Measurements from ENCODE around the gene LPXN. TPM values are rescaled to one million over a fixed set of nuclear protein-coding genes. Genes with fewer than 3 reads are reported as not detected.

LPXN gene
- total RNA-seq, 1 experiment from 2014 or later = 7.8 TPM

GRCh38 chr11:58592760-58593472, 17.3 kb upstream of the LPXN start:
- Mint-ChIP-seq H3K27me3 (ENCODE audit: insufficient read depth, unreplicated experiment) (no peaks in the 10 kb centered on the region), H3K4me1 (ENCODE audit: insufficient read depth, unreplicated experiment) (peaks cover 31% of the 10 kb centered on the region), H3K27ac (ENCODE audit: low read depth, unreplicated experiment) (no peak overlapping the region), H3K36me3 (ENCODE audit: insufficient read depth, unreplicated experiment) (peaks cover 32% of the 10 kb centered on the region), H3K9me3 (ENCODE audit: unreplicated experiment) (no peaks in the 10 kb centered on the region), H3K4me3 (ENCODE audit: unreplicated experiment) (no peak overlapping the region)
- ChIA-PET POLR2A (interaction anchor here (0.6 to 2.2 kb wide), 4 partner anchors 10 to 15 kb away, joined by 4 to 7 read pairs (median 4); no protein-coding TSS in a partner anchor), CTCF (interaction anchor here (0.9 to 1.3 kb wide), 2 partner anchors 13 to 16 kb away, joined by 3 to 5 read pairs; partner anchors contain the start of gene ZFP91)
- BruUV-seq (replicated peaks) = no TSS peak
- TF ChIP-seq CTCF (IDR thresholded peaks at IDR 0.05; ENCODE audit: unreplicated experiment) = no peak
- DNase-seq (ENCODE audit: unreplicated experiment) = peak; percentile 82
- intact Hi-C loops (cut with micrococcal nuclease) = no loop called here

GRCh38 chr11:58591659-58592058, 16.0 kb upstream of the LPXN start:
- Mint-ChIP-seq H3K4me3 (ENCODE audit: unreplicated experiment) (no peak overlapping the region), H3K27me3 (ENCODE audit: insufficient read depth, unreplicated experiment) (no peaks in the 10 kb centered on the region), H3K4me1 (ENCODE audit: insufficient read depth, unreplicated experiment) (peaks cover 32% of the 10 kb centered on the region), H3K9me3 (ENCODE audit: unreplicated experiment) (no peaks in the 10 kb centered on the region), H3K36me3 (ENCODE audit: insufficient read depth, unreplicated experiment) (peaks cover 38% of the 10 kb centered on the region), H3K27ac (ENCODE audit: low read depth, unreplicated experiment) (no peak overlapping the region)
- CTCF ChIA-PET = no interaction called here
- POLR2A ChIA-PET = no interaction called here
- DNase-seq (ENCODE audit: unreplicated experiment) = no peak
- intact Hi-C loops (cut with micrococcal nuclease) = no loop called here
- TF ChIP-seq CTCF (IDR thresholded peaks at IDR 0.05; ENCODE audit: unreplicated experiment) = no peak
- no TSS peak for BruUV-seq (replicated peaks)

- intact Hi-C loops (cut with micrococcal nuclease) = no loop called here
- Mint-ChIP-seq H3K4me3 (ENCODE audit: unreplicated experiment) (no peak overlapping the region), H3K4me1 (ENCODE audit: insufficient read depth, unreplicated experiment) (peaks cover 13% of the 10 kb centered on the region), H3K27ac (ENCODE audit: low read depth, unreplicated experiment) (no peak overlapping the region), H3K36me3 (ENCODE audit: insufficient read depth, unreplicated experiment) (peaks cover 33% of the 10 kb centered on the region), H3K27me3 (ENCODE audit: insufficient read depth, unreplicated experiment) (no peaks in the 10 kb centered on the region), H3K9me3 (ENCODE audit: unreplicated experiment) (no peaks in the 10 kb centered on the region)
- BruUV-seq (replicated peaks) = no TSS peak
- no peak for TF ChIP-seq CTCF (IDR thresholded peaks at IDR 0.05; ENCODE audit: unreplicated experiment)
- CTCF ChIA-PET = interaction anchor here (1.0 to 1.1 kb wide), 2 partner anchors 18 to 571 kb away, joined by 3 read pairs; no protein-coding TSS in a partner anchor
- POLR2A ChIA-PET = interaction anchor here (0.6 to 2.4 kb wide), 4 partner anchors 9 to 165 kb away, joined by 3 to 7 read pairs (median 3); no protein-coding TSS in a partner anchor
- DNase-seq (ENCODE audit: unreplicated experiment) = no peak
Observed at GRCh38 chr11:58586998-58587397, 11.3 kb upstream of the LPXN start.

GRCh38 chr11:58582437-58582836, 6.8 kb upstream of the LPXN start:
- Mint-ChIP-seq H3K9me3 (ENCODE audit: unreplicated experiment) (no peaks in the 10 kb centered on the region), H3K27ac (ENCODE audit: low read depth, unreplicated experiment) (no peak overlapping the region), H3K4me3 (ENCODE audit: unreplicated experiment) (no peak overlapping the region), H3K36me3 (ENCODE audit: insufficient read depth, unreplicated experiment) (peaks cover 23% of the 10 kb centered on the region), H3K27me3 (ENCODE audit: insufficient read depth, unreplicated experiment) (no peaks in the 10 kb centered on the region), H3K4me1 (ENCODE audit: insufficient read depth, unreplicated experiment) (peaks cover 11% of the 10 kb centered on the region)
- intact Hi-C loops (cut with micrococcal nuclease) = no loop called here
- CTCF ChIA-PET = interaction anchor here (0.5 to 1.4 kb wide), 4 partner anchors 40 to 792 kb away, joined by 3 to 4 read pairs (median 3); partner anchors contain the start of gene CNTF
- no peak for TF ChIP-seq CTCF (IDR thresholded peaks at IDR 0.05; ENCODE audit: unreplicated experiment)
- POLR2A ChIA-PET = interaction anchor here (0.8 to 1.8 kb wide), 5 partner anchors 12 to 816 kb away, joined by 3 to 7 read pairs (median 3); no protein-coding TSS in a partner anchor
- no peak for DNase-seq (ENCODE audit: unreplicated experiment)
- no TSS peak for BruUV-seq (replicated peaks)

Data from MCF 10A (cell line).